ENCODE data around the gene NUP107. TPM values are rescaled to one million over a fixed set of nuclear protein-coding genes. Genes with fewer than 3 reads are reported as not detected.

The NUP107 gene
- total RNA-seq, 6 experiments from 2014 or later = 35.0 to 49.9 (median 48.6) TPM

DNA sequence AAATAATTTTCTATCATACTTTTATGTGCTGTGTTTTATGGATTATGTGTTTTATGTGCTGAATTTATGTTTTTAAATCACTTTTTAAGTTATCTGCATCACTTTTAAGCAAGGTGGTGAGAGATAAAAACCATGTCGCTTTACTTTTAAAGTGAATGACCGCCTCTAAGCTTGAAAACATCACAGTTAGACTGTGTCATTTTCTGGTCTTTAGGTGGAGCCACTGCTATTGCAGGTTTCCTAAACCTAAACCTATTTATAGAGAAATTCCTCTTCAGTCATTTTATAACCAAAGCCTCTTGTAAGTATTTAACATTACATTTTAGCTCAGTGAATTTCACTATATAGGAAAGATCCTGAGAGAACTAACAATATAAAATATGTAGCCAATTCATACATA lies 100.2 kb downstream of the NUP107 start:
- H3K9me3 Mint-ChIP-seq = no peaks in the 10 kb centered on the region
- H3K4me3 Mint-ChIP-seq = peak overlapping the region; percentile 38; the same call in 1 of the 2 replicates
- H3K4me1 Mint-ChIP-seq (ENCODE audit: low read depth) = peaks cover 26% of the 10 kb centered on the region
- no peak for DNase-seq
- no peaks in the 10 kb centered on the region for H3K27me3 Mint-ChIP-seq (ENCODE audit: insufficient read depth)
- TF ChIP-seq, protein P1, sequence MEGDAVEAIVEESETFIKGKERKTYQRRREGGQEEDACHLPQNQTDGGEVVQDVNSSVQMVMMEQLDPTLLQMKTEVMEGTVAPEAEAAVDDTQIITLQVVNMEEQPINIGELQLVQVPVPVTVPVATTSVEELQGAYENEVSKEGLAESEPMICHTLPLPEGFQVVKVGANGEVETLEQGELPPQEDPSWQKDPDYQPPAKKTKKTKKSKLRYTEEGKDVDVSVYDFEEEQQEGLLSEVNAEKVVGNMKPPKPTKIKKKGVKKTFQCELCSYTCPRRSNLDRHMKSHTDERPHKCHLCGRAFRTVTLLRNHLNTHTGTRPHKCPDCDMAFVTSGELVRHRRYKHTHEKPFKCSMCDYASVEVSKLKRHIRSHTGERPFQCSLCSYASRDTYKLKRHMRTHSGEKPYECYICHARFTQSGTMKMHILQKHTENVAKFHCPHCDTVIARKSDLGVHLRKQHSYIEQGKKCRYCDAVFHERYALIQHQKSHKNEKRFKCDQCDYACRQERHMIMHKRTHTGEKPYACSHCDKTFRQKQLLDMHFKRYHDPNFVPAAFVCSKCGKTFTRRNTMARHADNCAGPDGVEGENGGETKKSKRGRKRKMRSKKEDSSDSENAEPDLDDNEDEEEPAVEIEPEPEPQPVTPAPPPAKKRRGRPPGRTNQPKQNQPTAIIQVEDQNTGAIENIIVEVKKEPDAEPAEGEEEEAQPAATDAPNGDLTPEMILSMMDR (IDR thresholded peaks at IDR 0.05) = peak; percentile 30; the same call in 1 of the 2 replicates
- H3K36me3 Mint-ChIP-seq (ENCODE audit: low read depth) = no peaks in the 10 kb centered on the region; the same call in 1 of the 2 replicates
- peak overlapping the region; percentile 84 for H3K27ac Mint-ChIP-seq

DNA sequence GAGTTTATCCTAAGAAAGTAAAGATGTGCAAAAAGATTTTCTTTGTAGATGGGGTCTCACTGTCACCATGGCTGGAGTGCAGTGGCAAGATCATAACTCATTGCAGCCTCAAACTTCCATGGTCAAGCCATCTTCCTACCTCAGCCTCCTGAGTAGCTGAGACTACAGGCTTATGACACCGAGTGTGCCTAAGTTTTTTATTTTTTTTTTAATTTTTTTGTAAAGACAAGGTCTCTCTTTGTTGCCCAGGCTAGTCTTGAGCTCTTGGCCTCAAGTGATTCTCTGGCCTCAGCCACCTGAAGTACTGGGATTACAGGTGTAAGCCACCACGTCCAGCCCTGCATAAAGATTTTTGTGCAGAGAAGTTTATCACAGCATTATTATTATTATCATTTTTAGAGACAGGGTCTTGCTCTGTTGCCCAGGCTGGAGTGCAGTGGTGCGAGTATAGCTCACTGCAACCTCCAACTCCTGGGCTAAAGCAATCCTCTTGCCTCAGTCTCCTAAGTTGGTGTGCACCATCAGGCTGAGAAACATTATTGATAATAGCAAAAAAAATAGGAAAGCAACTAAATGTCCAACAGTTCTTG lies 101.9 kb downstream of the NUP107 start:
- H3K27ac Mint-ChIP-seq = no peak overlapping the region
- TF ChIP-seq, protein P1 (IDR thresholded peaks at IDR 0.05) = no peak
- H3K36me3 Mint-ChIP-seq (ENCODE audit: low read depth) = no peaks in the 10 kb centered on the region; the same call in 1 of the 2 replicates
- no peaks in the 10 kb centered on the region for H3K9me3 Mint-ChIP-seq
- H3K27me3 Mint-ChIP-seq (ENCODE audit: insufficient read depth) = no peaks in the 10 kb centered on the region
- DNase-seq = no peak
- peaks cover 33% of the 10 kb centered on the region for H3K4me1 Mint-ChIP-seq (ENCODE audit: low read depth)
- no peak overlapping the region for H3K4me3 Mint-ChIP-seq

DNA sequence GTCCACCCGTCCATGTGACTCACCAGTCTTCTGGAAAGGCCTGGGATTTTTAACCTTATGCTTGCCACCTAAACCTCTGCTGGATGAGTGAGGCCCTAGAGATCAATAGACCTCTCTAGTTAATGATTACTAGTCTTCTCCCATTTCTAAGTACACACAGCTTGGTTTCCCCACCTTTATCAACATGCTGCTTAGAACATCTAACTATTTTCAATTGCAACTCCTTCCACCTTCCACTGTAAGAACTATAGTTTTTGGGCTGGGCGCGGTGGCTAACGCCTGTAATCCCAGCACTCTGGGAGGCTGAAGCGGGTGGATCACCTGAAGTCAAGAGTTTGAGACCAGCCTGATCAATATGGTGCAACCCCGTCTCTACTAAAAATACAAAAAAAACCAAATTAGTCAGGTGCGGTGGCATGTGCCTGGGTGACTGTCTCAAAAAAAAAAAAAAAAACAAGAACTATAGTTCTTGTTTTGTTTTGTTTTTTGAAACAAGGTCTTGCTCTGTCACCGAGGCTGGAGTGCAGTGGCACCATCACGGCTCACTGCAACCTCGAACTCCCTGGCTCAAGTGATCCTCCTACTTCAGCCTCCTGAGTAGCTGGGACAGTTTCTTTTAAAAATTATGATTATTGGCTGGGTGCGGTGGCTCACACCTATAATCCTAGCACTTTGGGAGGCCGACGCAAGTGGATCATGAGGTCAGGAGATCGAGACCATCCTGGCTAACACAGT lies 102.5 kb downstream of the NUP107 start:
- Mint-ChIP-seq H3K27ac (no peak overlapping the region), H3K27me3 (ENCODE audit: insufficient read depth) (no peaks in the 10 kb centered on the region), H3K36me3 (ENCODE audit: low read depth) (no peaks in the 10 kb centered on the region; the same call in 1 of the 2 replicates), H3K9me3 (no peaks in the 10 kb centered on the region), H3K4me3 (no peak overlapping the region), H3K4me1 (ENCODE audit: low read depth) (peaks cover 38% of the 10 kb centered on the region)
- TF ChIP-seq, protein P1 (IDR thresholded peaks at IDR 0.05) = no peak
- DNase-seq = no peak

DNA sequence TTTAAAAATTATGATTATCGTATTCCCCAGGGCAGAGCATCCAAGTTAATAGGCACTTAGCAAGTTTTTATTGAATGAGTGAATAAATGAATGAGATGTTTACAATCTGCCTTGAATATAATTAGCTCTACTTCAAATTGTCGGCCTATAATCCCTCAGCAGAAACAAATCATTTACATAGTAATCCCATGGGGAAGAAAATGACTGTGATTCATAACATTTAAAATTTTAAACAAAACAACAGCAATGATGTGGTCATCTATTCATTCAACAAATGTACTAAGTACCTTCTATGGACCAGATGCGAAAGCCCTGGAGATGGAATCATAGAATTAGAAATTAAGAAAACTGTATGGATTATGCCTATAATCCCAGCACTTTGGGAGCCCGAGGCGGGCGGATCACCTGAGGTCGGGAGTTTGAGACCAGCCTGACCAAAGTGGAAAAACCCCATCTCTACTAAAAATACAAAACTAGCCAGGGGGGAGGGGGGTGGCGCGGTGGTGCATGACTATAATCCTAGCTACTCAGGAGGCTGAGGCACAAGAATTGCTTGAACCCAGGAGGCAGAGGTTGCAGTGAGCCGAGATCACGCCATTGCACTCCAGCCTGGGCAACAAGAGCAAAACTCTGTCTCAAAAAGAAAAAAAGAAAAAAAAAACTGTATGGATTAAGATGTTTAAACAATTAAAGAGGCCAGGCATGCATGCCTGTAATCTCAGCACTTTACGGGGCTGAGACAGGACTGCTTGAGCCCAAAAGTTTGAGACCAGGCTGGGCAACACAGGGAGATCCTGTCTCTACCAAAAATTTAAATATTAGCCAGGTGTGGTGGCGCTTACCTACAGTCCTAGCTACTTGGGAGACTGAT lies 103.5 kb downstream of the NUP107 start:
- TF ChIP-seq, protein P1 (IDR thresholded peaks at IDR 0.05) = no peak
- H3K27me3 Mint-ChIP-seq (ENCODE audit: insufficient read depth) = no peaks in the 10 kb centered on the region
- H3K9me3 Mint-ChIP-seq = no peaks in the 10 kb centered on the region
- peaks cover 42% of the 10 kb centered on the region for H3K4me1 Mint-ChIP-seq (ENCODE audit: low read depth)
- no peak for DNase-seq
- no peaks in the 10 kb centered on the region; the same call in 1 of the 2 replicates for H3K36me3 Mint-ChIP-seq (ENCODE audit: low read depth)
- no peak overlapping the region for H3K4me3 Mint-ChIP-seq
- no peak overlapping the region for H3K27ac Mint-ChIP-seq

DNA sequence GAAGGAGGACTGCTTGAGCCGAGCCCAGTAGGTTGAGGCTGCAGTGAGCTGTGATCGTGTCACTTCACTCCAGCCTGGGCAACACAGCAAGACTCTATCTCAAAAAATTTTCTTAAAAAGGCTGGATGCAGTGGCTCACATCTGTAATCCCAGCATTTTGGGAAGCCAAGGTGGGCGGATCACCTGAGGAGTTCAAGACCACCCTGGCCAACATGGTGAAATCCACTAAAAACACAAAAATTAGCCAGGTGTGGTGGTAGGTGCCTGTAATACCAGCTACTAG lies 104.1 kb downstream of the NUP107 start:
- Mint-ChIP-seq H3K27ac (no peak overlapping the region), H3K36me3 (ENCODE audit: low read depth) (no peaks in the 10 kb centered on the region; the same call in 1 of the 2 replicates), H3K4me3 (no peak overlapping the region), H3K4me1 (ENCODE audit: low read depth) (peaks cover 37% of the 10 kb centered on the region), H3K27me3 (ENCODE audit: insufficient read depth) (no peaks in the 10 kb centered on the region), H3K9me3 (no peaks in the 10 kb centered on the region)
- no peak for DNase-seq
- TF ChIP-seq, protein P1 (IDR thresholded peaks at IDR 0.05) = no peak

Data from HFFc6 (cell line).